Adrenal gland (tissue), 5 donors: ENCODE results near the gene ZDHHC19.

Experiments
- CTCF ChIP-seq, 6 experiments: fragments of 450-650 bp in 4 of 6; fragments of 200-600 bp in 2 of 6; sonication (generic) in 1 of 6; IDR thresholded peaks; 1 replicate in 5 of 6; 2 replicates in 1 of 6; pipeline versions ENCODE4 v1.5.1 to v1.8.0; 2016 to 2021; ENCODE audit warnings: antibody characterized with exemption in 6 of 6, mild to moderate bottlenecking in 2 of 6, moderate library complexity in 1 of 6
- POLR2A ChIP-seq, 2 donors: fragments of 450-650 bp; IDR thresholded peaks; one replicate each; pipeline ENCODE4 v1.6.1; 2017; ENCODE audit warnings: antibody characterized with exemption in 2 of 2, mild to moderate bottlenecking in 2 of 2, moderate library complexity in 1 of 2
- donor health status: DM: no; HTN: no; CAD: no.

GRCh38 chr3:196202516-196202970 lies 8.7 kb downstream of the ZDHHC19 start:
- TF ChIP-seq CTCF (IDR thresholded peaks at IDR 0.05) (no peak), POLR2A (IDR thresholded peaks at IDR 0.05) (no peak)
